ENCODE results near the gene GIPC3.
"Not testable (repeated sequence)": the region's sequence is repeated elsewhere in the genome, so short reads cannot be mapped to it uniquely, and the experiment has no call there.

GIPC3 gene

DNA sequence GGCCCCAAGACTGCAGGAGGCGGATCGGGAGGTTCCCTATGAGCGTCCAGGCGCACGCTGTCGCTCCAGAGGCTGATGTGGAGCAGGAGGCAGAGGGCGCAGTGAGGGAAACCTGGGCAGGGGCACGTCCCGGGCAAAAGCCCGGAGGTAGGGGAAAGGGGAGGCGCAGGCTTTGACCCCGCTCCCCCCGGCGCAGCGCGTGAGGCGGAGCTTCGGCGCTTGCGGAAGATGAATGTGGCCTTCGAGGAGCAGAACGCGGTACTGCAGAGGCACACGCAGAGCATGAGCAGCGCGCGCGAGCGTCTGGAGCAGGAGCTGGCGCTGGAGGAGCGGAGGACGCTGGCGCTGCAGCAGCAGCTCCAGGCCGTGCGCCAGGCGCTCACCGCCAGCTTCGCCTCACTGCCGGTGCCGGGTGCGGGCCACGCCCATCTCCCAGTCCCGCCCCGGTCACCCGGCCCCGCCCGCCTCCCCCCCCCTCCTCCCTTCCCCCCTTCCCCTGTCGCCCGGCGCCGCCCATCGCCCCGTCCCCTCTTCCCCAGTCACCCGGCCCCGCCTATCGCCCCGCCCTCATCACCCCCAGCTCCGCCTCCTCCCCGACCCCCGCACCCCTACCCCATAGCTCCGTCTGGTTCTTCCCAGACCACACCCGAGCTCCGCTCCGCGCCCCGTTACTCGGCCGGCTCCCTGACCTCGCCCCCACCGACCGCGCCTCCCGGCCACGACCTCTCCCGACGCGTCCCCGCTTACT lies 8.4 kb upstream of the GIPC3 start:
- no peak for DNase-seq (ENCODE audit: low read depth in 2 of 3, low spot score in 2 of 3)

- no peak for DNase-seq (ENCODE audit: low read depth in 2 of 3, low spot score in 2 of 3)
Measured at GRCh38 chr19:3577723-3578344, 7.4 kb upstream of the GIPC3 start.

DNA sequence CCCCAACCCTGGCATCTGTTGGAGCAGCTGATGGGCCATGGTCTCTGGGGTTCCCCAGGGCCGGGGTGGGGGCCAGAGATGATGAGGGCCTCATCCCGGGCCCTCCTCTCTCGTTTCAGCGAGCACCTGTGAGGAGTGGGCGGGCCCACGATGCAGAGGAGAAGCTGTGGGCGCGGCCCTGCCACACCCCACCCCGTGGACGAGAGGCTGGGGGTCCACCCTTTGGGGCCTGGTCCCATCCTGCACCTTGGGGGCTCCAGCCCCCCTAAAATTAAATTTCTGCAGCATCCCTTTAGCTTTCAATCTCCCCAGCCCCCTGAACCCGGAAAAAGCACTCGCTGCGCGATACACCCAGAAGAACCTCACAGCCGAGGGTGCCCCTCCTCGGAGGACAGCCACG lies 6.9 kb upstream of the GIPC3 start:
- DNase-seq (ENCODE audit: low read depth in 2 of 3, low spot score in 2 of 3) = no peak

- no peak for DNase-seq (ENCODE audit: low read depth in 2 of 3, low spot score in 2 of 3)
Measured at GRCh38 chr19:3580156-3580934, 4.9 kb upstream of the GIPC3 start.

GRCh38 chr19:3581792-3582191 lies 3.5 kb upstream of the GIPC3 start:
- not testable (repeated sequence) for DNase-seq (ENCODE audit: low read depth in 2 of 3, low spot score in 2 of 3)

GRCh38 chr19:3584036-3584802 lies 1.1 kb upstream of the GIPC3 start:
- not testable (repeated sequence) for DNase-seq (ENCODE audit: low read depth in 2 of 3, low spot score in 2 of 3)

- DNase-seq (ENCODE audit: low read depth in 2 of 3, low spot score in 2 of 3) = no peak
Measured at GRCh38 chr19:3586127-3586626, 899 bp downstream of the GIPC3 start.

GRCh38 chr19:3586707-3587346 lies 1.5 kb downstream of the GIPC3 start:
- no peak for DNase-seq (ENCODE audit: low read depth in 2 of 3, low spot score in 2 of 3)

- no peak for DNase-seq (ENCODE audit: low read depth in 2 of 3, low spot score in 2 of 3)
Measured at GRCh38 chr19:3589439-3589838, 4.2 kb downstream of the GIPC3 start.

DNA sequence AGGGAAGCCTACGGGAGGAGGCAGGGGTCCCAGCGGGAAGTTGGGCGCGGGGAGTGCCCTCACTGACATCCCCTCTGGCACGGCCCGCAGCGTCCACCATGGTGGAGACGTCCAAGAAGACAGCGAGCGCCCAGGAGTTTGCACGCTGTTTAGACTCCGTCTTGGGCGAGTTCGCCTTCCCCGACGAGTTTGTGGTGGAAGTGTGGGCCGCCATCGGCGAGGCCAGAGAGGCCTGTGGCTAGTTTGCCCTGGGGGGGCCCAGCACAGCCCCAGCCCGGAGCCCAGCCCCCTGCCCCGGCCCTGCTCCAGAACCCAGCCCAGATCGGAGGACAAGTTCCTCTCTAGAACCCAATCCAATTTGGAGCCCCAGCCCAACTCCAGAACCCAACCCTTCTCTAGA lies 4.7 kb downstream of the GIPC3 start:
- DNase-seq (ENCODE audit: low read depth in 2 of 3, low spot score in 2 of 3) = no peak

- DNase-seq (ENCODE audit: low read depth in 2 of 3, low spot score in 2 of 3) = no peak
Measured at GRCh38 chr19:3590991-3591659, 5.8 kb downstream of the GIPC3 start.

DNA sequence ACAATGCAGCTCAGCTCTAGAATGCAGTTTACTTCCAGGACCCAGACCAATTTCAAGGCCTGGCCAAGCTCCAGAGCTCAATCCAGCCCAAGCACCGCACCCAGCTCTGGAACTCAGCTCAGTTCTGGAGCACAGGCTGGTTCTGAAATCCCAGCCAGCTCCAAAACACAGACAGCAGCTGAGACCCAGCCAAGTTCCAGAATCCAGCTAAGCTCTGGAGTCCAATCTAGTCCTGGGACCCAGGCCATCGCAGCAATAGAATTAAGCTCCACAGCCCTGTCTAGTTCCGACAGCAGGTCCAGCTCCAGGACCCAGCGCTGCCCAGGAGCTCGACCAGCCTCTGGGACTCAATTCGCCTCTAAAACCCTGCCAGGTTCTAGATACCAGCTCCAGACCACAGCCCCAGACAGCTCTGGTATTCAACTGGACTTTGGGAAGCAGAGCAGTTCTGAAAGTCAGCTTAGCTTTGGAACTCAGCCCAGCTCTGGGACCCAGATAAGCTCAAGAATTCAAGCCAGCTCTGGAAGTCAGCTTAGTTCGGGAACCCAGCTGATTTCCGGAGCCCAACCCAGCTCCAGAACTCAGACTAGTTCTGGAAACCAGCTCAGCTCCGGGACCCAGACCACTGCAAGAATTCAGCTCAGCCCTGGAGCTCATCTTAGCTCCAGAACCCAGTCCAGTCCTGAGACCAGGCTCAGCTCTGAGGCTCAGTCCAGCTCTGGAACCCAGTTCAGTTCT lies 6.8 kb downstream of the GIPC3 start:
- no peak for DNase-seq (ENCODE audit: low read depth in 2 of 3, low spot score in 2 of 3)

GRCh38 chr19:3593156-3593555 lies 7.9 kb downstream of the GIPC3 start:
- no peak for DNase-seq (ENCODE audit: low read depth in 2 of 3, low spot score in 2 of 3)

GRCh38 chr19:3595521-3596061 lies 10.3 kb downstream of the GIPC3 start:
- DNase-seq (ENCODE audit: low read depth in 2 of 3, low spot score in 2 of 3) = no peak

DNA sequence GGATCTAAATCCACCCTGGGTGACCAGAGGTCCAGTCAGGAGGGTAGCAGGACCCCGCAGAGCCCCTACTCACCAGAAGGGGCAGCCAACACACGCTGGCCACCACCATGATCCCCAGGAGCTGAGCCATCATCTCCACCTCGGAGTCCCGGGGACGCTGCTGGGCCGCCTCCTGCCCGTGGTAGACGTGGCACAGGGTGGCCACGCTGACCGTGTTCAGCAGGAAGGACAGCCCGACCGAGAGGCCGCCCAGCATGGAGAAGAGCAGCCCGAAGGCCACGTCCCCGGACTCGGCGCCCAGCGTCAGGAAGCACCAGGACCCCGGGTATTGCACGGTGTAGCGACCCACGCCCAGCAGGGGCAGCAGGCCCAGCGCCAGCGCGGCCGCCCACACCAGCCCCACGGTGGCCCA lies 14.5 kb downstream of the GIPC3 start:
- DNase-seq (ENCODE audit: low read depth in 2 of 3, low spot score in 2 of 3) = no peak

DNA sequence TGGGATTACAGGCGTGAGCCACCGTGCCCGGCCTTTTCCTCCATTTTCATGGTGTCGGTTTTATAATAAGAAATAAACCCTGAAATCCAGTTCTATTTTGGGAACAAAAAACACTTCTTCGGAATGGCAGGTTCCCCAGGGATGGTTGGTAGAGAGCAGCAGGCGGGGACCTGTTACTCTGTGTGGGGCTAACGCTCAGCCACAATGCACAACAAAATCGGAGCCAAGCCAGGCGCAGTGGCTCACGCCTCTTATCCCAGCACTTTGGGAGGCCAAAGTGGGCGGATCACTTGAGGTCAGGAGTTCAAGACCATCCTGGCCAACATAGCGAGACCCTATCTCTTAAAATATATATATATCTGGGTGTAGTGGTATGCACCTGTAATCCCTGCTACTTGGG lies 15.7 kb downstream of the GIPC3 start:
- no peak for DNase-seq (ENCODE audit: low read depth in 2 of 3, low spot score in 2 of 3)

DNA sequence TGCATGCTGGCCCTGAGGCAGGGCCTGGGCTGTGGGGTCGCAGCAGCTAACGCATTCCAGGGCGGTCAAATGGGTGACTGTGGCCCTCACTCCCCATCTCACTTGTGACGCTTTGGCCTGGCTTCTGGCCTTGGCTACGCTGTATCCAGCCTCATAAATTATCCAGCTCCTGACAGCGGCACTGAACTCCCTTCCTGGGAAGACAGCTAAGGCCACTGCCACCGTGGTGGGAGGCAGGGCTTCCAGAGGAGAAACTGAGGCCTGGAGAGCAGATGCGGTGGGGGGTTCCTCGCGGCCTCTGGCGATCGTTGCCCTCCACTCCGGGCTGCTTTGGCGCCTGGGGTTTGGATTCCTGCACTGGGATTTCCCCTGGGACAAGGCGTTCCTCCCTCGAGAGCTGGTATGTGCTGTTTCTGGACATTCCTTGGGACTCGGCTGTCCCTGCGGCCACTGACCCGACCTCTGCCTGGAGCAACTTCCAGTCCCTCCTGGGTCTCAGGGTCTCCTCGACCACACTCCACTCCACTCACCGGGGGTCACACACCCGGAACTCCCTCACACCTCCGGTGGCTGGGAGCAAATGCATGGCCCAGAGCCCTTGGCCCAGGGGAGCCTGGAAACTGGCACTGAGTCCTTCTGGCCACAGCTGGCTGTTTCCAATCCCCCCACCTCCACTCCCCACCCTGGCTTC lies 18.0 kb downstream of the GIPC3 start:
- DNase-seq (ENCODE audit: low read depth in 2 of 3, low spot score in 2 of 3) = no peak

DNA sequence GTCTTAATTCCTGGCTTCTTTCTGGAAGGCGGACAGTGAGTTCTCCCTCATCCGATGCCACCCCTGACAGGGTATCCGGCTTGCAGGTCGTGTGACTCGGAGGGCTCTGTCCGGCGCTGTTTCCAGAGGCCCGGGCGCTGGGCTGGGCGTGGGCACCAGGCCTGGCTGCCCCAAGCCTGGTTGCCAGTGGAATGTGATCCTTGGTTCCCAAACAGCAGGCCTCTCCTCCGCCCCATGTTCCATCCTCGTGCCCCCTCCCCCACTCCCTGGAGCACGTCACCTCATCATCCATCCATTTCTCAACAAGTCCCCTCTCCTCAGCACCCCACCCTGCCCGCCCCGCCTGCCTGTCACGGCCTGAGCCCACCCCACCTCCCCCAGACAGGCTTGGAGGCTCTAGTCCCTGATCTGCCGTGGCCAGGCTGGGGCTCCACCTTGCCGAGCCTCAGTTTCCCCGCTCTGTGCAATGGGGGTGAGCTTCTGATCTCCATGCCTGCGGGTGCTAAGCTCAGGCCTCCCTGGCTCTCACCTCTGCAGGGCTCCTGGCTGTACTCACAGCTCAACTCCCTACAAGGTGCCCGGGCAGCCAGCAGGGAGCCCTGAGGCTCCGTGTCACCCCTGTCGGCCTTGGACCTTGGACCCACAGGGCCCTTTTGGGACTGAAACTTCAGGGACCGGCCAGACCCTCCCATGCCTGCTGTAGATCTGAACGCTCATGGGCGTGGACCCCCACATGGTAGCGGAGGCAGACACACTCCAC lies 19.1 kb downstream of the GIPC3 start:
- no peak for DNase-seq (ENCODE audit: low read depth in 2 of 3, low spot score in 2 of 3)
